DND-41 (cell line): ENCODE measurements around the gene ANKAR.

Experiments
- EZH2 ChIP-seq: IDR thresholded peaks from 3 replicates; pipeline ENCODE4 v1.6.1; 2012; ENCODE audit warnings: borderline replicate concordance, low read depth, mild to moderate bottlenecking, moderate library complexity, low read length, inconsistent platforms; ENCODE audit not compliant: severe bottlenecking
- TF ChIP-seq, protein P1 (sequence below): IDR thresholded peaks from 2 replicates; pipeline ENCODE4 v1.5.1; 2012; ENCODE audit warnings: borderline replicate concordance, low read length, moderate library complexity, mild to moderate bottlenecking; ENCODE audit not compliant: poor library complexity, severe bottlenecking; ENCODE audit errors: extremely low read depth

DNA sequence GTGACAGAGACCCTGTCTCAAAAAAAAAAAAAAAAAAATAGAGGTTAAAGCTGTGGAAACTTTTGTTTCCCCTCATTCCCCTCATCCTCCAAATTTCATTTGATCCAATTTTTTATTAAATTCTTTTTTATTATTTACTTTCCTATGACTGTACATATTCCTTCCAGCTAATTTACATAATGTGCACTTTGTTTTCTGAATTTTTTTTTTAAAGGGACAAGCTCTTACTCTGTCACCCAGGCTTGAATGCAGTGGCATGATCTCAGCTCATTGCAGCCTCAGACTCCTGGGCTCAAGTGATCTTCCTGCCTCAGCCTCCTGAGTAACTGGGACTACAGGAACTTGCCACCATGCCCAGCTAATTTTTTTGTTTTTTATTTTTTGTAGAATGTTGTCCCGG is 10.3 kb downstream of the ANKAR start:
- TF ChIP-seq, protein P1, sequence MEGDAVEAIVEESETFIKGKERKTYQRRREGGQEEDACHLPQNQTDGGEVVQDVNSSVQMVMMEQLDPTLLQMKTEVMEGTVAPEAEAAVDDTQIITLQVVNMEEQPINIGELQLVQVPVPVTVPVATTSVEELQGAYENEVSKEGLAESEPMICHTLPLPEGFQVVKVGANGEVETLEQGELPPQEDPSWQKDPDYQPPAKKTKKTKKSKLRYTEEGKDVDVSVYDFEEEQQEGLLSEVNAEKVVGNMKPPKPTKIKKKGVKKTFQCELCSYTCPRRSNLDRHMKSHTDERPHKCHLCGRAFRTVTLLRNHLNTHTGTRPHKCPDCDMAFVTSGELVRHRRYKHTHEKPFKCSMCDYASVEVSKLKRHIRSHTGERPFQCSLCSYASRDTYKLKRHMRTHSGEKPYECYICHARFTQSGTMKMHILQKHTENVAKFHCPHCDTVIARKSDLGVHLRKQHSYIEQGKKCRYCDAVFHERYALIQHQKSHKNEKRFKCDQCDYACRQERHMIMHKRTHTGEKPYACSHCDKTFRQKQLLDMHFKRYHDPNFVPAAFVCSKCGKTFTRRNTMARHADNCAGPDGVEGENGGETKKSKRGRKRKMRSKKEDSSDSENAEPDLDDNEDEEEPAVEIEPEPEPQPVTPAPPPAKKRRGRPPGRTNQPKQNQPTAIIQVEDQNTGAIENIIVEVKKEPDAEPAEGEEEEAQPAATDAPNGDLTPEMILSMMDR, result no peak
- no peak for TF ChIP-seq EZH2
